H1 (cell line): Measurements from ENCODE around the gene POLN. TPM values are rescaled to one million over a fixed set of nuclear protein-coding genes. Genes with fewer than 3 reads are reported as not detected.

Experiments
- CTCF ChIA-PET: fragments of 300-600 bp; sonication (Branson Sonifier 250); formaldehyde crosslinking; loops from one replicate; lab custom pipeline; 2021; ENCODE audit not compliant: partially characterized antibody; lab: Charles Lee
- POLR2A ChIA-PET: fragments of 300-600 bp; sonication (Branson Sonifier 250); formaldehyde crosslinking; loops from one replicate; lab custom pipeline; 2021; ENCODE audit warnings: inconsistent platforms; ENCODE audit not compliant: partially characterized antibody; lab: Charles Lee
- DNase-seq, 2 experiments: peaks; one replicate each; pipeline versions ENCODE4 v3.0.0 to v3.0.0-alpha.2; 2010 to 2022; ENCODE audit warnings: low spot score in 2 of 2, low read depth in 1 of 2, mixed read lengths in 1 of 2
- FAIRE-seq: peaks from 2 replicates; lab custom pipeline; 2011; peaks lifted over from hg19 to GRCh38; lab: Jason Lieb, UNC
- H2AFZ ChIP-seq: 2 replicates; pipeline ENCODE4 v1.8.1; 2012; ENCODE audit warnings: low read length, inconsistent platforms
- H2AK5ac ChIP-seq: 2 replicates; pipeline ENCODE4 v1.6.1; 2013; ENCODE audit warnings: low read depth, low read length
- H2BK120ac ChIP-seq: replicated peaks from 2 replicates; pipeline ENCODE3; 2013; ENCODE audit warnings: low read depth, low read length, inconsistent platforms
- H2BK12ac ChIP-seq: 2 replicates; pipeline ENCODE4 v1.6.1; 2013; ENCODE audit warnings: low read depth, low read length
- H2BK15ac ChIP-seq: 2 replicates; pipeline ENCODE4 v1.6.1; 2013; ENCODE audit warnings: low read length
- H2BK20ac ChIP-seq: 2 replicates; pipeline ENCODE4 v1.6.1; 2013; ENCODE audit warnings: low read length
- H2BK5ac ChIP-seq: 2 replicates; pipeline ENCODE4 v1.6.1; 2013; ENCODE audit warnings: low read depth, low read length
- H3K14ac ChIP-seq: 2 replicates; pipeline ENCODE4 v1.6.1; 2013; ENCODE audit warnings: inconsistent platforms; ENCODE audit not compliant: insufficient read length
- H3K18ac ChIP-seq: 2 replicates; pipeline ENCODE4 v1.6.1; 2013; ENCODE audit warnings: low read length; ENCODE audit errors: extremely low read depth
- H3K23ac ChIP-seq: 2 replicates; pipeline ENCODE4 v1.6.1; 2013; ENCODE audit warnings: inconsistent platforms; ENCODE audit not compliant: insufficient read length
- H3K23me2 ChIP-seq: 2 replicates; pipeline ENCODE4 v1.6.1; 2013; ENCODE audit warnings: low read depth, low read length
- H3K27ac ChIP-seq: 2 replicates; pipeline ENCODE4 v1.6.1; 2011; ENCODE audit warnings: low read depth, low read length, inconsistent platforms
- H3K27me3 ChIP-seq, 4 experiments: replicated peaks in 1 of 4; 1 replicate in 1 of 4; 2 replicates in 3 of 4; pipeline versions ENCODE4 v1.6.1 to v1.8.1; 2011 to 2013; ENCODE audit warnings: low read length in 3 of 4, mild to moderate bottlenecking in 3 of 4, inconsistent platforms in 2 of 4, mixed read lengths in 2 of 4, moderate library complexity in 1 of 4; ENCODE audit not compliant: control insufficient read depth in 3 of 4, insufficient read depth in 3 of 4; ENCODE audit errors: extremely low read depth in 1 of 4
- H3K36me3 ChIP-seq, 4 experiments: 2 replicates each; pipeline versions ENCODE4 v1.6.1 to v1.8.1; 2011 to 2013; ENCODE audit warnings: mild to moderate bottlenecking in 4 of 4, low read length in 3 of 4, moderate library complexity in 2 of 4, control low read depth in 1 of 4, inconsistent platforms in 1 of 4; ENCODE audit not compliant: insufficient read depth in 4 of 4, control insufficient read depth in 2 of 4
- H3K4ac ChIP-seq: replicated peaks from 2 replicates; pipeline ENCODE3; 2013; ENCODE audit warnings: low read length, low read depth, mixed read lengths, inconsistent platforms; ENCODE audit not compliant: insufficient read length
- H3K4me1 ChIP-seq, 4 experiments: replicated peaks in 1 of 4; 1 replicate in 1 of 4; 2 replicates in 3 of 4; pipeline versions ENCODE4 v1.6.1 to v1.8.1; 2011 to 2013; ENCODE audit warnings: low read length in 3 of 4, inconsistent platforms in 2 of 4, mixed read lengths in 1 of 4; ENCODE audit not compliant: insufficient read depth in 4 of 4, control insufficient read depth in 3 of 4
- H3K4me2 ChIP-seq, 2 experiments: 2 replicates each; pipeline versions ENCODE4 v1.6.1 to v1.8.1; 2011 to 2013; ENCODE audit warnings: low read depth in 2 of 2, low read length in 2 of 2, control low read depth in 1 of 2, inconsistent platforms in 1 of 2, mild to moderate bottlenecking in 1 of 2; ENCODE audit not compliant: insufficient read depth in 1 of 2
- H3K4me3 ChIP-seq, 4 experiments: fragments of 200-600, 300-600 bp in 1 of 4; sonication (generic), shearing (Covaris generic), sonication (Bioruptor Twin) in 1 of 4; 2 replicates each; pipeline versions ENCODE4 v1.5.1 to v1.8.1; 2011 to 2016; ENCODE audit warnings: low read length in 4 of 4, low read depth in 3 of 4, control low read depth in 2 of 4, inconsistent platforms in 2 of 4, mild to moderate bottlenecking in 2 of 4, mixed read lengths in 1 of 4, moderate library complexity in 1 of 4; ENCODE audit not compliant: insufficient read depth in 2 of 4; ENCODE audit errors: extremely low read depth in 1 of 4
- H3K56ac ChIP-seq: replicated peaks from 2 replicates; pipeline ENCODE3; 2013; ENCODE audit warnings: low read depth, mild to moderate bottlenecking, mixed read lengths, low read length, inconsistent platforms; ENCODE audit not compliant: insufficient read length
- H3K79me1 ChIP-seq: 2 replicates; pipeline ENCODE4 v1.6.1; 2013; ENCODE audit warnings: low read depth, low read length, control low read depth
- H3K79me2 ChIP-seq, 2 experiments: 2 replicates each; pipeline versions ENCODE4 v1.6.1 to v1.8.1; 2012 to 2013; ENCODE audit warnings: low read length in 2 of 2, mild to moderate bottlenecking in 2 of 2, inconsistent platforms in 1 of 2; ENCODE audit not compliant: insufficient read depth in 2 of 2, control insufficient read depth in 1 of 2
- H3K9ac ChIP-seq, 4 experiments: replicated peaks in 1 of 4; 1 replicate in 1 of 4; 2 replicates in 3 of 4; pipeline versions ENCODE4 v1.6.1 to v1.8.1; 2011 to 2013; ENCODE audit warnings: low read depth in 3 of 4, low read length in 3 of 4, control low read depth in 2 of 4, mild to moderate bottlenecking in 2 of 4, moderate library complexity in 2 of 4, inconsistent platforms in 1 of 4; ENCODE audit errors: extremely low read depth in 1 of 4
- H3K9me3 ChIP-seq, 2 experiments: 2 replicates each; pipeline versions ENCODE4 v1.6.1 to v1.8.1; 2012 to 2013; ENCODE audit warnings: mild to moderate bottlenecking in 2 of 2, moderate library complexity in 2 of 2, control low read depth in 1 of 2, inconsistent platforms in 1 of 2, low read depth in 1 of 2, low read length in 1 of 2, mixed read lengths in 1 of 2; ENCODE audit not compliant: insufficient read depth in 2 of 2
- H4K20me1 ChIP-seq, 2 experiments: replicated peaks in 1 of 2; 2 replicates each; pipeline versions ENCODE3 to v1.8.1; 2011 to 2013; ENCODE audit warnings: inconsistent platforms in 2 of 2, low read length in 2 of 2, mild to moderate bottlenecking in 1 of 2; ENCODE audit not compliant: insufficient read depth in 2 of 2, control insufficient read depth in 1 of 2
- H4K5ac ChIP-seq: 2 replicates; pipeline ENCODE4 v1.6.1; 2013; ENCODE audit warnings: low read length, low read depth, mixed read lengths, inconsistent platforms; ENCODE audit not compliant: insufficient read length
- H4K8ac ChIP-seq: 2 replicates; pipeline ENCODE4 v1.8.0; 2013; ENCODE audit warnings: mild to moderate bottlenecking, moderate library complexity, low read length, inconsistent platforms; ENCODE audit not compliant: insufficient read depth; ENCODE audit errors: extremely low read depth
- H4K91ac ChIP-seq: replicated peaks from 2 replicates; pipeline ENCODE3; 2013; ENCODE audit warnings: low read length, mixed read lengths, inconsistent platforms; ENCODE audit not compliant: insufficient read length
- ASH2L ChIP-seq: fragments of 200-600, 300-600 bp; sonication (generic); IDR thresholded peaks from one replicate; pipeline ENCODE4 v1.7.1; 2017; ENCODE audit warnings: low read length
- BRCA1 ChIP-seq: IDR thresholded peaks from 2 replicates; pipeline ENCODE4 v1.6.1; 2012; ENCODE audit warnings: low read depth, low read length, improper control_type of control experiment
- CEBPB ChIP-seq: IDR thresholded peaks from 2 replicates; pipeline ENCODE4 v1.6.1; 2012; ENCODE audit warnings: low read depth, low read length
- EP300 ChIP-seq, 2 experiments: IDR thresholded peaks; 1 replicate in 1 of 2; 2 replicates in 1 of 2; pipeline ENCODE4 v1.6.1; 2011 to 2012; ENCODE audit warnings: low read depth in 2 of 2, low read length in 2 of 2, mild to moderate bottlenecking in 2 of 2, borderline replicate concordance in 1 of 2, inconsistent platforms in 1 of 2, moderate library complexity in 1 of 2
- JUN ChIP-seq: IDR thresholded peaks from 2 replicates; pipeline ENCODE4 v1.6.1; 2011; ENCODE audit warnings: low read depth, mild to moderate bottlenecking, improper control_type of control experiment, low read length
- RFX5 ChIP-seq: IDR thresholded peaks from 2 replicates; pipeline ENCODE4 v1.6.1; 2011; ENCODE audit warnings: low read depth, low read length, improper control_type of control experiment, borderline replicate concordance
- SP1 ChIP-seq: IDR thresholded peaks from 2 replicates; pipeline ENCODE4 v1.6.1; 2011; ENCODE audit warnings: low read depth, low read length
- SP4 ChIP-seq: IDR thresholded peaks from 2 replicates; pipeline ENCODE4 v1.6.1; 2012; ENCODE audit warnings: low read length, inconsistent platforms
- SRF ChIP-seq: IDR thresholded peaks from 2 replicates; pipeline ENCODE4 v1.6.1; 2011; ENCODE audit warnings: mild to moderate bottlenecking, low read depth, low read length, moderate library complexity
- TAF7 ChIP-seq: optimal IDR thresholded peaks from 2 replicates; pipeline ENCODE3; 2011; ENCODE audit warnings: low read depth, mild to moderate bottlenecking, inconsistent platforms, low read length, moderate library complexity, borderline replicate concordance
- TCF12 ChIP-seq: IDR thresholded peaks from 2 replicates; pipeline ENCODE4 v1.6.1; 2011; ENCODE audit warnings: low read depth, mild to moderate bottlenecking, low read length
- WGBS, 2 experiments: shearing (Covaris generic) in 1 of 2; methylation state at CpG; one replicate each; pipeline versions ENCODE4 v1.1.6 to v1.1.7; 2013 to 2015; ENCODE audit warnings: low lambda C conversion rate in 2 of 2, mixed read lengths in 2 of 2, inconsistent platforms in 1 of 2, low coverage in 1 of 2, missing lambda C conversion rate in 1 of 2; ENCODE audit not compliant: insufficient replicate concordance in 2 of 2, insufficient coverage in 1 of 2, insufficient read length in 1 of 2; ENCODE audit errors: extremely low coverage in 1 of 2, missing lambda C conversion rate in 1 of 2; 5-methylcytosine and 5-hydroxymethylcytosine counted together
- polyA plus RNA-seq, 7 experiments: library from polyadenylated mRNA; depleted of rRNA in 3 of 7; stranded (reverse) in 5 of 7; unstranded in 2 of 7; fragments of >200 nt in 5 of 7; fragments of 200-250 nt in 2 of 7; gene quantifications; 1 replicate in 5 of 7; 2 replicates in 1 of 7; 4 replicates in 1 of 7; pipeline versions ENCODE4 v1.2.1 to v1.2.3, GENCODE V29; 2011 to 2013; ENCODE audit warnings: missing spikeins in 2 of 7, mixed read lengths in 2 of 7
- total RNA-seq: library from RNA; stranded (reverse); fragmentation: NEBNext Ultra II Directional; extraction: Animal tissue kit (Norgen Biotek cat#: 25700); gene quantifications from 2 replicates; pipeline ENCODE4 v1.2.1, GENCODE V29; 2021
- TF ChIP-seq, protein P1 (sequence below): IDR thresholded peaks from 2 replicates; pipeline ENCODE4 v1.6.1; 2011; ENCODE audit warnings: low read depth, mild to moderate bottlenecking, low read length; ENCODE audit not compliant: insufficient read depth
- TF ChIP-seq, protein P2 (sequence below): IDR thresholded peaks from 2 replicates; pipeline ENCODE4 v1.6.1; 2012; ENCODE audit warnings: inconsistent platforms

POLN gene
- total and polyA plus RNA-seq, 2 of the 8 experiments (the other 6 are each of a cell fraction or from before 2014, with no cell fraction given) = 0.98 to 1.5 TPM

DNA sequence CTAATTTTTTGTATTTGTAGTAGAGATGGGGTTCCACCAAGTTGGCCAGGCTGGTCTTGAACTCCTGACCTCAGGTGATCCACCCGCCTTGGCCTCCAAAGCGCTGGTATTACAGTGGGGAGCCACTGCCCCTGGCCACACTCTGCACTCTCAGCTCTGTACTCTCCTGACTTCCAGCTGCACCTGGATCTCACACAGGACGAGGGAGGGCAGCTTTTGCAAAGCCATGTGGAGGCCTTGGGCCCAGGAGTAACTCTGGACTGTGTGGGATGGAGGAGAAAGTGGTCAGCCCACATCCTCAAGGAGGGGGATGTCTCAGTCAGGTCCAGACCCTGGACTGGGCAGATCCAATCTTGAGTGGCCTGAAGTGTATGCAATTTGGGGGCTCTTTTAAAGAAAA is 159.8 kb downstream of the POLN start:
- Histone ChIP-seq H2AK5ac (no peak overlapping the region), H3K27ac (no peak overlapping the region), H3K9ac (no peak overlapping the region), H2BK120ac (no peak overlapping the region), H3K36me3 (no peaks in the 10 kb centered on the region), H2BK5ac (no peak overlapping the region), H3K4me1 (no peaks in the 10 kb centered on the region), H3K56ac (no peak overlapping the region), H4K8ac (no peak overlapping the region), H4K20me1 (peaks cover 2 to 3% of the 10 kb centered on the region in 2 experiments), H3K9me3 (no peaks in the 10 kb centered on the region), H2BK20ac (no peak overlapping the region), H2AFZ (no peak overlapping the region), H3K18ac (no peak overlapping the region), H3K4me3 (no peak overlapping the region), H2BK12ac (no peak overlapping the region), H4K5ac (no peak overlapping the region), H3K79me1 (no peaks in the 10 kb centered on the region), H3K23me2 (no peaks in the 10 kb centered on the region), H2BK15ac (no peak overlapping the region), H3K27me3 (peaks cover 0 to 3% (median under 1%) of the 10 kb centered on the region in 4 experiments; a peak in 1 of 7 replicates), H3K14ac (no peak overlapping the region), H3K4me2 (no peak overlapping the region), H3K23ac (no peak overlapping the region), H4K91ac (no peak overlapping the region), H3K4ac (no peak overlapping the region), H3K79me2 (no peaks in the 10 kb centered on the region)
- TF ChIP-seq SP4 = no peak
- TF ChIP-seq, protein P1, sequence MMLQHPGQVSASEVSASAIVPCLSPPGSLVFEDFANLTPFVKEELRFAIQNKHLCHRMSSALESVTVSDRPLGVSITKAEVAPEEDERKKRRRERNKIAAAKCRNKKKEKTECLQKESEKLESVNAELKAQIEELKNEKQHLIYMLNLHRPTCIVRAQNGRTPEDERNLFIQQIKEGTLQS = no peak
- TF ChIP-seq SRF = no peak
- TF ChIP-seq RFX5 = no peak
- no peak for TF ChIP-seq JUN
- TF ChIP-seq TAF7 = no peak
- TF ChIP-seq TCF12 = no peak
- TF ChIP-seq BRCA1 = no peak
- TF ChIP-seq EP300 (IDR thresholded peaks at IDR 0.05; ENCODE audit: borderline replicate concordance in 1 of 2, low read depth in 2 of 2, low read length in 2 of 2) = no peak
- TF ChIP-seq, protein P2, sequence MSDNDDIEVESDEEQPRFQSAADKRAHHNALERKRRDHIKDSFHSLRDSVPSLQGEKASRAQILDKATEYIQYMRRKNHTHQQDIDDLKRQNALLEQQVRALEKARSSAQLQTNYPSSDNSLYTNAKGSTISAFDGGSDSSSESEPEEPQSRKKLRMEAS = no peak
- no peak for TF ChIP-seq SP1
- no peak for TF ChIP-seq ASH2L
- TF ChIP-seq CEBPB = no peak
- ChIA-PET CTCF (interaction anchor here (1.1 to 1.3 kb wide), 4 partner anchors 13 to 272 kb away, joined by 3 to 4 read pairs (median 3); no protein-coding TSS in a partner anchor), POLR2A (interaction anchor here (1.2 kb wide), 1 partner anchor 73 kb away, joined by 3 read pairs; no protein-coding TSS in a partner anchor)
- FAIRE-seq = no peak
- peak in 1 of 2 experiments; percentile 33 for DNase-seq
- WGBS, 2 experiments = 87% methylated on average over 3 of the region's 3 CpGs; no CpG with 5 or more reads in 1 of the 2 experiments
